ENCODE data around the gene PTGFRN.

Gene PTGFRN

GRCh38 chr1:117003223-117003875 is 93.6 kb downstream of the PTGFRN start:
- DNase-seq = peak; percentile 21

GRCh38 chr1:117007719-117008013 is 98.0 kb downstream of the PTGFRN start:
- no peak for DNase-seq

- no peak for DNase-seq
Observed at GRCh38 chr1:117008656-117009055, 98.9 kb downstream of the PTGFRN start.

GRCh38 chr1:117009132-117009531 is 99.4 kb downstream of the PTGFRN start:
- DNase-seq = peak; percentile 32

- DNase-seq = no peak
Observed at GRCh38 chr1:117010310-117010969, 100.7 kb downstream of the PTGFRN start.

- no peak for DNase-seq
Observed at GRCh38 chr1:117011334-117011733, 101.6 kb downstream of the PTGFRN start.

GRCh38 chr1:117013309-117013858 is 103.7 kb downstream of the PTGFRN start:
- no peak for DNase-seq

- peak; percentile 44 for DNase-seq
Observed at GRCh38 chr1:117014209-117014608, 104.5 kb downstream of the PTGFRN start.

GRCh38 chr1:117015724-117016123 is 106.0 kb downstream of the PTGFRN start:
- DNase-seq = no peak

- DNase-seq = no peak
Observed at GRCh38 chr1:117017062-117017461, 107.3 kb downstream of the PTGFRN start.

- no peak for DNase-seq
Observed at GRCh38 chr1:117017648-117018047, 107.9 kb downstream of the PTGFRN start.

GRCh38 chr1:117020526-117021156 is 110.9 kb downstream of the PTGFRN start:
- no peak for DNase-seq

- DNase-seq = no peak
Observed at GRCh38 chr1:117022114-117022513, 112.4 kb downstream of the PTGFRN start.

- DNase-seq = no peak
Observed at GRCh38 chr1:117025568-117025967, 115.9 kb downstream of the PTGFRN start.

GRCh38 chr1:117026361-117026760 is 116.6 kb downstream of the PTGFRN start:
- DNase-seq = peak; percentile 49

GRCh38 chr1:117029685-117030084 is 120.0 kb downstream of the PTGFRN start:
- no peak for DNase-seq

- no peak for DNase-seq
Observed at GRCh38 chr1:117030271-117030877, 120.7 kb downstream of the PTGFRN start.

- no peak for DNase-seq
Observed at GRCh38 chr1:117032266-117032665, 122.5 kb downstream of the PTGFRN start.

- DNase-seq = no peak
Observed at GRCh38 chr1:117032681-117033539, 123.2 kb downstream of the PTGFRN start.

- no peak for DNase-seq
Observed at GRCh38 chr1:117033772-117034171, 124.1 kb downstream of the PTGFRN start.

- no peak for DNase-seq
Observed at GRCh38 chr1:117034791-117035290, 125.1 kb downstream of the PTGFRN start.

- DNase-seq = peak; percentile 36
Observed at GRCh38 chr1:117036018-117036461, 126.3 kb downstream of the PTGFRN start.

All from fibroblast of upper back skin (primary cell).